Trophoblast cell (in vitro differentiated cells and primary cell): ENCODE data around the gene RNF168.
"Not testable (repeated sequence)": the region's sequence is repeated elsewhere in the genome, so short reads cannot be mapped to it uniquely, and the experiment has no call there.

ENCODE experiments used
- DNase-seq, 2 donors: peaks; one replicate each; pipeline ENCODE4 v3.0.0-alpha.2; 2016
- H2AFZ ChIP-seq: 2 replicates; pipeline ENCODE4 v1.6.1; 2013; ENCODE audit warnings: low read length, moderate library complexity, mild to moderate bottlenecking; ENCODE audit not compliant: insufficient read depth, poor library complexity
- H2AK5ac ChIP-seq: 2 replicates; pipeline ENCODE4 v1.6.1; 2013; ENCODE audit warnings: mild to moderate bottlenecking, low read length
- H2BK120ac ChIP-seq: 2 replicates; pipeline ENCODE4 v1.6.1; 2013; ENCODE audit warnings: low read length, mild to moderate bottlenecking, moderate library complexity; ENCODE audit not compliant: insufficient read depth, poor library complexity
- H2BK12ac ChIP-seq: 2 replicates; pipeline ENCODE4 v1.6.1; 2013; ENCODE audit warnings: mild to moderate bottlenecking, low read length, moderate library complexity
- H2BK5ac ChIP-seq: 2 replicates; pipeline ENCODE4 v1.6.1; 2013; ENCODE audit warnings: low read length, low read depth, moderate library complexity, mild to moderate bottlenecking; ENCODE audit not compliant: poor library complexity
- H3K14ac ChIP-seq: 2 replicates; pipeline ENCODE4 v1.6.1; 2013; ENCODE audit warnings: mild to moderate bottlenecking, low read length
- H3K18ac ChIP-seq: 2 replicates; pipeline ENCODE4 v1.6.1; 2013; ENCODE audit warnings: mild to moderate bottlenecking, low read length
- H3K23ac ChIP-seq: 2 replicates; pipeline ENCODE4 v1.6.1; 2013; ENCODE audit warnings: low read length
- H3K27ac ChIP-seq: 2 replicates; pipeline ENCODE4 v1.5.1; 2013; ENCODE audit warnings: low read depth, mild to moderate bottlenecking, inconsistent platforms, low read length, moderate library complexity
- H3K27me3 ChIP-seq: 2 replicates; pipeline ENCODE4 v1.6.1; 2013; ENCODE audit warnings: inconsistent platforms, mild to moderate bottlenecking, low read length, moderate library complexity; ENCODE audit not compliant: insufficient read depth
- H3K36me3 ChIP-seq, 2 experiments: 1 replicate in 1 of 2; 2 replicates in 1 of 2; pipeline ENCODE4 v1.6.1; 2013; ENCODE audit warnings: low read length in 2 of 2, mild to moderate bottlenecking in 2 of 2, moderate library complexity in 1 of 2; ENCODE audit not compliant: insufficient read depth in 2 of 2, control insufficient read depth in 1 of 2
- H3K4ac ChIP-seq: 2 replicates; pipeline ENCODE4 v1.6.1; 2013; ENCODE audit warnings: low read depth, mild to moderate bottlenecking, low read length, moderate library complexity
- H3K4me1 ChIP-seq, 2 experiments: 1 replicate in 1 of 2; 2 replicates in 1 of 2; pipeline ENCODE4 v1.6.1; 2013; ENCODE audit warnings: low read length in 2 of 2, mild to moderate bottlenecking in 2 of 2, moderate library complexity in 1 of 2; ENCODE audit not compliant: insufficient read depth in 2 of 2, control insufficient read depth in 1 of 2
- H3K4me2 ChIP-seq: 2 replicates; pipeline ENCODE4 v1.6.1; 2013; ENCODE audit warnings: inconsistent platforms, mild to moderate bottlenecking, low read length, moderate library complexity
- H3K4me3 ChIP-seq: 2 replicates; pipeline ENCODE4 v1.5.1; 2013; ENCODE audit warnings: mild to moderate bottlenecking, low read depth, low read length, inconsistent platforms
- H3K79me1 ChIP-seq: one replicate; pipeline ENCODE4 v1.6.1; 2013; ENCODE audit warnings: low read length
- H3K79me2 ChIP-seq: 2 replicates; pipeline ENCODE4 v1.6.1; 2013; ENCODE audit warnings: low read length, mild to moderate bottlenecking; ENCODE audit not compliant: control insufficient read depth, insufficient read depth, poor library complexity
- H3K9ac ChIP-seq: 2 replicates; pipeline ENCODE4 v1.6.1; 2013; ENCODE audit warnings: mild to moderate bottlenecking, low read length
- H3K9me3 ChIP-seq: 2 replicates; pipeline ENCODE4 v1.6.1; 2013; ENCODE audit warnings: low read depth, mild to moderate bottlenecking, control low read depth, inconsistent platforms, low read length; ENCODE audit not compliant: insufficient read depth
- H4K12ac ChIP-seq: 2 replicates; pipeline ENCODE4 v1.6.1; 2013; ENCODE audit warnings: low read depth, mild to moderate bottlenecking, low read length, moderate library complexity
- H4K8ac ChIP-seq: 2 replicates; pipeline ENCODE4 v1.6.1; 2013; ENCODE audit warnings: low read depth, mild to moderate bottlenecking, low read length, moderate library complexity
- H4K91ac ChIP-seq: one replicate; pipeline ENCODE4 v1.6.1; 2013; ENCODE audit warnings: low read depth, mild to moderate bottlenecking, low read length, moderate library complexity
- WGBS: extraction: QIAGEN DNeasy Blood & Tissue Kit; methylation state at CpG from one replicate; pipeline ENCODE4 v1.1.7; 2013; ENCODE audit warnings: missing lambda C conversion rate; ENCODE audit not compliant: insufficient read length, insufficient coverage; ENCODE audit errors: extremely low coverage; 5-methylcytosine and 5-hydroxymethylcytosine counted together

Gene RNF168

DNA sequence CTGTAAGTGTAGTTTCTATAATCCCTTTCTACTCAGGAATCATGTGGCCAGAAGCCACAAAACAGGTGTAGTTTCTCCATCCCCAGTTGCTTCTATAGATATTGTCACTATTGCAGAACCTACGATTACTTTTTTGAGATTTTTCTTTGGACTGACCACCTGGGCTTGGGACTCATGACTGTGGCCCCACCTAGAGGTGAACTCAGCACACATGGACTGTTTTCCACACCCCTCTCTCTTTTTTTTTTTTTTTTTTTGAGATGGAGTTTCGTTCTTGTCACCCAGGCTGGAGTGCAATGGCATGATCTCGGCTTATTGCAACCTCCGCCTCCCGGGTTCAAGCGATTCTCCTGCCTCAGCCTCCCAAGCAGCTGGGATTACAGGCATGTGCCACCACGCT is 58.2 kb downstream of the RNF168 start:
- no CpG with 5 or more reads among the region's 7 CpGs for WGBS

DNA sequence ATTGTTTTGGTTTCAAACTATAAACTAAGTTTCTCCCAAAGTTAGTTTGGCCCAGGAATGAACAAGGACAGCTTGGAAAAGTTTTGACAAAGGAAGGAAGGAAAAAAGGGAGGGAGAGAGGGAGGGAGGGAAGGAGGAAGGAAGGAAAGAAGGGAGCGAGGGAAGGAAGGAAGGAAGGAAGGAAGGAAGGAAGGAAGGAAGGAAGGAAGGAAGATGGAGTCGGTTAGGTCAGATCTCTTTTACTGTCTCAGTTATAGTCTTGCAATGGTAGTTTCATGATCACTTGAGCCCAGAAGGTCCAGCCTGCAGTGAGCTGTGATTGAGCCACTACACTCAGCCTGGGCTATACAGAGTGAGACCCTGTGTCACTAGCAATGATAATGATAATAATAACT is 59.1 kb downstream of the RNF168 start:
- Histone ChIP-seq H3K27me3 (no peaks in the 10 kb centered on the region), H4K8ac (no peak overlapping the region), H4K12ac (no peak overlapping the region), H3K79me2 (no peaks in the 10 kb centered on the region), H3K18ac (no peak overlapping the region), H3K4ac (no peak overlapping the region), H3K27ac (no peak overlapping the region), H3K9ac (no peak overlapping the region), H2AFZ (no peak overlapping the region), H3K4me2 (no peak overlapping the region), H4K91ac (no peak overlapping the region), H3K23ac (no peak overlapping the region), H2BK120ac (no peak overlapping the region), H3K4me3 (no peak overlapping the region), H2AK5ac (no peak overlapping the region), H3K79me1 (no peaks in the 10 kb centered on the region), H3K14ac (no peak overlapping the region), H2BK5ac (no peak overlapping the region), H2BK12ac (no peak overlapping the region), H3K36me3 (no peaks in the 10 kb centered on the region), H3K9me3 (no peaks in the 10 kb centered on the region), H3K4me1 (no peaks in the 10 kb centered on the region)
- no peak for DNase-seq
- no CpG with 5 or more reads among the region's 2 CpGs for WGBS

More for the DNA sequence above, 58.2 kb downstream of the RNF168 start:
- H3K27me3 ChIP-seq, H3K4me2 ChIP-seq, H4K8ac ChIP-seq, H3K36me3 ChIP-seq, H3K27ac ChIP-seq, H3K4ac ChIP-seq, H3K4me1 ChIP-seq, H4K91ac ChIP-seq, H4K12ac ChIP-seq, H3K18ac ChIP-seq, H3K9me3 ChIP-seq, H3K9ac ChIP-seq, H3K4me3 ChIP-seq, H2AK5ac ChIP-seq, H3K79me2 ChIP-seq, H2BK12ac ChIP-seq, H2AFZ ChIP-seq, H3K79me1 ChIP-seq, DNase-seq, H2BK5ac ChIP-seq, H3K23ac ChIP-seq, H3K14ac ChIP-seq, H2BK120ac ChIP-seq: not testable (repeated sequence)

DNA sequence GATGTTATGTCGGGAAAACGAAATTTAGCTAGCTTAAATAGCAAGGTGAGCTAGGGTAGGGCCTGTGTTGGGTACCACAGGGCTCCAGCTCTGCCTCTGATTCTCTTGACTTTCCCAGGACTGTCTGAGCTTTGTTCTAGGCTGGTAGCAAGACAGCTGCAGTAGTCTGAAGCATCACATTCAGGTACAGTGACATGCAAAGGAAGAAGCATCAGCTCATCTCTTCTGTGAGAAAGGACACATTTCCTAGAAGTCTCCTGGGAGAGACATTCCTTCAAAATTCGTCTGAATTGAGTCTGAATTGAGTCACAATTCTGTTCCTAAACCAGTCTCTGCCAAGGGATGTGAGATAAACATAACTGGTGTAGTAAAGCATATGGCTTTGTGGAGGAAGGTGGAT is 62.9 kb downstream of the RNF168 start:
- H3K9ac ChIP-seq: no peak overlapping the region
- H2BK5ac ChIP-seq: no peak overlapping the region
- no peak overlapping the region for H3K18ac ChIP-seq
- H3K4ac ChIP-seq: no peak overlapping the region
- H3K27me3 ChIP-seq: no peaks in the 10 kb centered on the region
- no peak for DNase-seq
- no peak overlapping the region for H2AK5ac ChIP-seq
- no peak overlapping the region for H3K4me3 ChIP-seq
- H3K23ac ChIP-seq: no peak overlapping the region
- no peak overlapping the region for H2BK120ac ChIP-seq
- no peak overlapping the region for H4K91ac ChIP-seq
- H2BK12ac ChIP-seq: no peak overlapping the region
- no peaks in the 10 kb centered on the region for H3K79me1 ChIP-seq
- H3K79me2 ChIP-seq: no peaks in the 10 kb centered on the region
- H4K8ac ChIP-seq: no peak overlapping the region
- H3K36me3 ChIP-seq: no peaks in the 10 kb centered on the region
- no peaks in the 10 kb centered on the region for H3K9me3 ChIP-seq
- no peak overlapping the region for H2AFZ ChIP-seq
- H3K4me2 ChIP-seq: no peak overlapping the region
- no peak overlapping the region for H3K14ac ChIP-seq
- WGBS: no CpG with 5 or more reads among the region's 3 CpGs
- no peak overlapping the region for H3K27ac ChIP-seq
- no peaks in the 10 kb centered on the region for H3K4me1 ChIP-seq
- H4K12ac ChIP-seq: no peak overlapping the region

DNA sequence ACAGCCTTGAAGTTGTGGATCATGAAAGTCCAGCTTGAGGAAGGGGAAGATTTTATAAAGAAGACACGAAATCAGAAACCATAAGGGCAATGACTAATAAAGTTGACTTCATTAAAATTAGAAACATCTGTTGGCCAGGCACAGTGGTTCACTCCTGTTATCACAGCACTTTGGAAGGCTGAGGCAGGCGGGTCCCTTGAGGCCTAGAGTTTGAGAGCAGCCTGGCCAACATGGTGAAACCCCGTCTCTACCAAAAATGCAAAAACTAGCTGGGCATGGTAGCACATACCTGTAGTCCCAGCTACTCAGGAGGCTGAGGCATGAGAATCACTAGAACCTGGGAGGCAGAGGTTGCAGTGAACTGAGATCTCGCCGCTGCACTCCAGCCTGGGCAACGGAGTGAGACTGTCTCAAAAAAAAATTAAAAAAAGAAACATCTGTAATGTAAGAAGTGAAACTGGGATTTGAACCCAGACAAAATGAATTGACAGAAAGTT is 63.5 kb downstream of the RNF168 start:
- no peak overlapping the region for H3K9ac ChIP-seq
- H2BK5ac ChIP-seq: no peak overlapping the region
- no peak overlapping the region for H4K8ac ChIP-seq
- H3K4me3 ChIP-seq: no peak overlapping the region
- no peaks in the 10 kb centered on the region for H3K9me3 ChIP-seq
- no peak overlapping the region for H4K12ac ChIP-seq
- no peak overlapping the region for H2AFZ ChIP-seq
- no peaks in the 10 kb centered on the region for H3K79me2 ChIP-seq
- H3K18ac ChIP-seq: no peak overlapping the region
- H4K91ac ChIP-seq: no peak overlapping the region
- H3K14ac ChIP-seq: no peak overlapping the region
- H3K4ac ChIP-seq: no peak overlapping the region
- H3K4me2 ChIP-seq: no peak overlapping the region
- no peaks in the 10 kb centered on the region for H3K4me1 ChIP-seq
- no peak for DNase-seq
- H3K36me3 ChIP-seq: no peaks in the 10 kb centered on the region
- no peak overlapping the region for H3K23ac ChIP-seq
- H2AK5ac ChIP-seq: no peak overlapping the region
- no CpG with 5 or more reads among the region's 6 CpGs for WGBS
- H3K27me3 ChIP-seq: no peaks in the 10 kb centered on the region
- no peak overlapping the region for H2BK120ac ChIP-seq
- H3K27ac ChIP-seq: no peak overlapping the region
- H3K79me1 ChIP-seq: no peaks in the 10 kb centered on the region
- H2BK12ac ChIP-seq: no peak overlapping the region
